Neural progenitor cell (in vitro differentiated cells): ENCODE data around the gene GADD45GIP1. TPM values are rescaled to one million over a fixed set of nuclear protein-coding genes. Genes with fewer than 3 reads are reported as not detected.
A peak's percentile ranks its signal among the peaks of the same experiment; 100 is the strongest.

Experiments
- DNase-seq: peaks from one replicate; pipeline ENCODE4 v3.0.0-alpha.2; 2016; ENCODE audit warnings: low spot score
- H2AFZ ChIP-seq: fragments of 200-600 bp; sonication (generic); replicated peaks from 2 replicates; pipeline ENCODE4 v1.6.1; 2016; ENCODE audit warnings: antibody characterized with exemption
- H3F3A ChIP-seq: fragments of 200-600 bp; sonication (generic); 2 replicates; pipeline ENCODE4 v1.6.1; 2016; ENCODE audit warnings: antibody characterized with exemption, low read depth
- H3K27ac ChIP-seq: fragments of 200-600 bp; sonication (generic); 2 replicates; pipeline ENCODE4 v1.5.1; 2016; ENCODE audit warnings: mild to moderate bottlenecking
- H3K27me3 ChIP-seq: fragments of 200-600 bp; sonication (generic); 2 replicates; pipeline ENCODE4 v1.6.1; 2016; ENCODE audit warnings: mild to moderate bottlenecking, moderate library complexity
- H3K36me3 ChIP-seq: fragments of 200-600 bp; sonication (generic); 2 replicates; pipeline ENCODE4 v1.5.1; 2016
- H3K4me1 ChIP-seq: fragments of 200-600 bp; sonication (generic); 2 replicates; pipeline ENCODE4 v1.6.1; 2016; ENCODE audit warnings: mixed run types
- H3K4me2 ChIP-seq: fragments of 200-600 bp; sonication (generic); 2 replicates; pipeline ENCODE4 v1.6.1; 2016
- H3K4me3 ChIP-seq: fragments of 200-600 bp; sonication (generic); 2 replicates; pipeline ENCODE4 v1.5.1; 2016
- H3K79me2 ChIP-seq: fragments of 200-600 bp; sonication (generic); 2 replicates; pipeline ENCODE4 v1.6.1; 2016; ENCODE audit warnings: low read depth
- H3K9ac ChIP-seq: fragments of 200-600 bp; sonication (generic); 2 replicates; pipeline ENCODE4 v1.6.1; 2016
- H3K9me3 ChIP-seq: fragments of 200-600 bp; sonication (generic); 2 replicates; pipeline ENCODE4 v1.5.1; 2016; ENCODE audit warnings: low read depth
- H4K20me1 ChIP-seq: fragments of 200-600 bp; sonication (generic); 2 replicates; pipeline ENCODE4 v1.6.1; 2016; ENCODE audit warnings: low read depth
- H3K27ac Mint-ChIP-seq: 3 replicates; pipeline ENCODE4 v1.8.0; 2021; ENCODE audit warnings: mixed read lengths
- H3K27me3 Mint-ChIP-seq: 2 replicates; pipeline ENCODE4 v1.8.0; 2022; ENCODE audit warnings: low read depth, mild to moderate bottlenecking, inconsistent platforms, moderate library complexity, mixed read lengths; ENCODE audit not compliant: insufficient read depth
- H3K36me3 Mint-ChIP-seq: 3 replicates; pipeline ENCODE4 v1.8.0; 2021; ENCODE audit warnings: mixed read lengths
- H3K4me1 Mint-ChIP-seq: 3 replicates; pipeline ENCODE4 v1.8.0; 2021; ENCODE audit warnings: mixed read lengths
- H3K4me3 Mint-ChIP-seq: 3 replicates; pipeline ENCODE4 v1.8.0; 2021; ENCODE audit warnings: mild to moderate bottlenecking, moderate library complexity, mixed read lengths
- H3K9me3 Mint-ChIP-seq: 3 replicates; pipeline ENCODE4 v1.8.0; 2020; ENCODE audit warnings: mixed read lengths
- CTCF ChIP-seq: fragments of 200-600 bp; sonication (generic); IDR thresholded peaks from 2 replicates; pipeline ENCODE4 v1.5.1; 2017; ENCODE audit warnings: antibody characterized with exemption, mild to moderate bottlenecking
- EZH2 ChIP-seq: fragments of 200-600 bp; sonication (generic); IDR thresholded peaks from 2 replicates; pipeline ENCODE4 v1.6.1; 2017; ENCODE audit warnings: antibody characterized with exemption, mild to moderate bottlenecking, moderate library complexity
- EZH2phosphoT487 ChIP-seq: fragments of 200-600 bp; sonication (generic); IDR thresholded peaks from 2 replicates; pipeline ENCODE4 v1.6.1; 2017; ENCODE audit warnings: antibody characterized with exemption
- total RNA-seq: library from RNA; depleted of rRNA; stranded (reverse); fragments of >200 nt; gene quantifications from 2 replicates; pipeline ENCODE4 v1.2.3, GENCODE V29; 2015; ENCODE audit warnings: low replicate concordance

Gene GADD45GIP1
- total RNA-seq, 1 donor from 2014 or later: 17.1 TPM

DNA sequence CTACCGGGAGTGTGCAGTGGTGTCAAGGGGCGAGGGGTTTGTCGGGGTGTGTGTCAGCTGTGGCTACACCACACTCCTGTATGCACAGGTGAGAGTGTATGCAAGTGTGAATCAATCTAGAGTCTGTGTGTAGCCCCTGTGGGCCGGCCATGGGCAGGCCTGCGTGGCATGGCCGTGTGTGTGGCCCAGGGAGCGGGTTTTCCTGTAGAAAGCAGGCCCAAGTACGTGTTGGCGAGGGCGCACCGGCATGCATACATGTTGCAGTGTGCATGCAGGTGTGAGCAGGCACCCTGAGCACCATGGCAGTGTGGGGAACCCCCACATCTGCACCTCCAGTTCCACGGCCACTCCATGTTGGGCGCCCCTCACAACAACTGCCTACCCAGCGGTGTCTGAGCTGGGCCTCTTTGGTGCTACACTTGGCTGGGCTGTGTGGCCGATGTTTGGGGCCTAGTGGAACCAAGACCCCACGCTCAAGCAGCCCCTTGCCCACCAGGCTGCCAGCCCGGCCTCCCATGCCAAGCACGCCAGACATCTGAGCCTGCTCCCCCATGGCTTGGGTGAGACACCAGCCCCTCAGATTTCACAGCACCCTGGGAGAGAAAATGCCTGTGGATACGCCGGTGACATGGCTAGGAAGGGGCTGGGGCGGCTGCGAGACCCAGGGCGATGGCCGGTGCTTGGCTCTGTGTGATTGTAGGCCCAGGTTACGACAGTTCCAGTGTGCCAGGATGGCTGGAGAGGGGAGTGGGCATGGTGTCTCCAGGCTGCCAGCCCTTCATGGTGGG is 40.4 kb upstream of the GADD45GIP1 start:
- H3K79me2 ChIP-seq: no peaks in the 10 kb centered on the region
- TF ChIP-seq EZH2phosphoT487: no peak
- no peak for TF ChIP-seq EZH2
- TF ChIP-seq CTCF: no peak
- H3K4me2 ChIP-seq: no peak overlapping the region
- Mint-ChIP-seq H3K4me3 (peak overlapping the region; percentile 78), H3K27me3 (peaks cover 66% of the 10 kb centered on the region), H3K36me3 (no peaks in the 10 kb centered on the region), H3K27ac (no peak overlapping the region), H3K9me3 (peaks cover 10% of the 10 kb centered on the region), H3K4me1 (peaks cover 7% of the 10 kb centered on the region)
- H3K9ac ChIP-seq: no peak overlapping the region
- H3F3A ChIP-seq: peaks cover 6% of the 10 kb centered on the region
- H3K27ac ChIP-seq: no peak overlapping the region
- no peak for DNase-seq
- no peak overlapping the region for H3K4me3 ChIP-seq
- H2AFZ ChIP-seq: no peak overlapping the region
- H3K4me1 ChIP-seq: no peaks in the 10 kb centered on the region
- H4K20me1 ChIP-seq: peaks cover 36% of the 10 kb centered on the region
- H3K27me3 ChIP-seq: peaks cover 98% of the 10 kb centered on the region
- H3K36me3 ChIP-seq: no peaks in the 10 kb centered on the region
- no peaks in the 10 kb centered on the region for H3K9me3 ChIP-seq

- Histone ChIP-seq H3K4me3 (no peak overlapping the region), H4K20me1 (peaks cover 36% of the 10 kb centered on the region), H3K4me1 (no peaks in the 10 kb centered on the region), H3K27me3 (peaks cover 98% of the 10 kb centered on the region), H2AFZ (no peak overlapping the region), H3K9ac (no peak overlapping the region), H3K79me2 (no peaks in the 10 kb centered on the region), H3K36me3 (no peaks in the 10 kb centered on the region), H3K9me3 (no peaks in the 10 kb centered on the region), H3K4me2 (peak overlapping the region; percentile 55), H3F3A (peaks cover 6% of the 10 kb centered on the region), H3K27ac (no peak overlapping the region)
- Mint-ChIP-seq H3K36me3 (no peaks in the 10 kb centered on the region), H3K9me3 (peaks cover 10% of the 10 kb centered on the region), H3K4me3 (peak overlapping the region; percentile 78), H3K27ac (no peak overlapping the region), H3K27me3 (peaks cover 70% of the 10 kb centered on the region), H3K4me1 (peaks cover 7% of the 10 kb centered on the region)
- DNase-seq: peak; percentile 73
- TF ChIP-seq EZH2 (peak; percentile 100), CTCF (peak; percentile 27), EZH2phosphoT487 (peak; percentile 99)
These were observed 39.5 kb upstream of the GADD45GIP1 start for GRCh38 chr19:12996406-12997094.

- peaks cover 12% of the 10 kb centered on the region for H3K4me1 Mint-ChIP-seq
- Histone ChIP-seq H2AFZ (no peak overlapping the region), H3K27ac (no peak overlapping the region), H3K9me3 (no peaks in the 10 kb centered on the region), H3F3A (peaks cover 6% of the 10 kb centered on the region), H3K4me2 (peak overlapping the region; percentile 55), H4K20me1 (peaks cover 36% of the 10 kb centered on the region), H3K36me3 (no peaks in the 10 kb centered on the region), H3K4me1 (no peaks in the 10 kb centered on the region), H3K4me3 (peak overlapping the region; percentile 28), H3K79me2 (no peaks in the 10 kb centered on the region), H3K27me3 (peaks cover 98% of the 10 kb centered on the region), H3K9ac (no peak overlapping the region)
- peaks cover 9% of the 10 kb centered on the region for H3K9me3 Mint-ChIP-seq
- no peak overlapping the region for H3K27ac Mint-ChIP-seq
- DNase-seq: no peak
- H3K4me3 Mint-ChIP-seq: peak overlapping the region; percentile 81
- no peaks in the 10 kb centered on the region for H3K36me3 Mint-ChIP-seq
- TF ChIP-seq CTCF (no peak), EZH2 (no peak), EZH2phosphoT487 (no peak)
- H3K27me3 Mint-ChIP-seq: peaks cover 73% of the 10 kb centered on the region
These were observed 38.8 kb upstream of the GADD45GIP1 start for GRCh38 chr19:12995596-12996405.
